DND-41 (cell line): ENCODE results near the gene TRAPPC2B.

Source experiments
- ATAC-seq: fragments of 200-7000 bp; cut with Tn5 transposase; 3 replicates; pipeline ENCODE4 v1.9.1; 2021; ENCODE audit warnings: low read depth; ENCODE audit not compliant: insufficient read depth
- DNase-seq: peaks from one replicate; pipeline ENCODE4 v3.0.0-alpha.2; 2020
- H2AFZ ChIP-seq: 2 replicates; pipeline ENCODE4 v1.6.0; 2012; ENCODE audit warnings: low read depth, low read length
- H3K27ac ChIP-seq: 2 replicates; pipeline ENCODE4 v1.5.1; 2012; ENCODE audit warnings: low read length, inconsistent platforms
- H3K27me3 ChIP-seq: fragments of 200-600 bp; sonication (generic); 2 replicates; pipeline ENCODE4 v1.6.0; 2012; ENCODE audit warnings: low read length, mild to moderate bottlenecking, inconsistent platforms; ENCODE audit not compliant: insufficient read depth, poor library complexity
- H3K36me3 ChIP-seq: 2 replicates; pipeline ENCODE4 v1.5.1; 2012; ENCODE audit warnings: low read length, inconsistent platforms; ENCODE audit not compliant: insufficient read depth
- H3K4me1 ChIP-seq: 2 replicates; pipeline ENCODE4 v1.5.1; 2012; ENCODE audit warnings: mild to moderate bottlenecking, low read length; ENCODE audit not compliant: insufficient read depth
- H3K4me2 ChIP-seq: 2 replicates; pipeline ENCODE4 v1.6.0; 2012; ENCODE audit warnings: mild to moderate bottlenecking, moderate library complexity, low read length, inconsistent platforms; ENCODE audit not compliant: insufficient read depth
- H3K4me3 ChIP-seq, 2 experiments: fragments of 200-600 bp in 1 of 2; shearing (Covaris generic) in 1 of 2; 2 replicates each; pipeline ENCODE4 v1.5.1; 2012 to 2016; ENCODE audit warnings: inconsistent platforms in 2 of 2, low read length in 2 of 2, mild to moderate bottlenecking in 2 of 2, low read depth in 1 of 2, moderate library complexity in 1 of 2
- H3K79me2 ChIP-seq: 2 replicates; pipeline ENCODE4 v1.6.0; 2012; ENCODE audit warnings: low read length, inconsistent platforms; ENCODE audit not compliant: insufficient read depth
- H3K9ac ChIP-seq: 2 replicates; pipeline ENCODE4 v1.6.0; 2012; ENCODE audit warnings: low read depth, mild to moderate bottlenecking, inconsistent platforms, low read length, moderate library complexity
- H3K9me3 ChIP-seq: 2 replicates; pipeline ENCODE4 v1.5.1; 2012; ENCODE audit warnings: low read length, moderate library complexity, mild to moderate bottlenecking, inconsistent platforms; ENCODE audit not compliant: insufficient read depth, severe bottlenecking
- H4K20me1 ChIP-seq: 2 replicates; pipeline ENCODE4 v1.6.0; 2012; ENCODE audit warnings: low read length; ENCODE audit not compliant: insufficient read depth
- CTCF ChIP-seq: IDR thresholded peaks from 2 replicates; pipeline ENCODE4 v1.5.1; 2012; ENCODE audit warnings: borderline replicate concordance, low read length, moderate library complexity, mild to moderate bottlenecking; ENCODE audit not compliant: poor library complexity, severe bottlenecking; ENCODE audit errors: extremely low read depth
- EZH2 ChIP-seq: IDR thresholded peaks from 3 replicates; pipeline ENCODE4 v1.6.1; 2012; ENCODE audit warnings: borderline replicate concordance, low read depth, mild to moderate bottlenecking, moderate library complexity, low read length, inconsistent platforms; ENCODE audit not compliant: severe bottlenecking

Gene TRAPPC2B

GRCh38 chr19:57351867-57352266 lies 11.5 kb upstream of the TRAPPC2B start:
- ATAC-seq = no peak
- Histone ChIP-seq H3K9ac (peak overlapping the region; percentile 76), H3K79me2 (peaks cover 40% of the 10 kb centered on the region), H3K27me3 (no peaks in the 10 kb centered on the region), H3K9me3 (no peaks in the 10 kb centered on the region), H3K27ac (peak overlapping the region; percentile 69), H3K36me3 (peaks cover 45% of the 10 kb centered on the region), H2AFZ (peak overlapping the region; percentile 84; the same call in 1 of the 2 replicates), H3K4me2 (peak overlapping the region; percentile 94), H3K4me1 (peaks cover 31% of the 10 kb centered on the region), H4K20me1 (peaks cover 10% of the 10 kb centered on the region), H3K4me3 (peak overlapping the region; percentile 81 to 82)
- DNase-seq = no peak
- TF ChIP-seq CTCF (no peak), EZH2 (no peak)

- Histone ChIP-seq H3K79me2 (peaks cover 47% of the 10 kb centered on the region), H3K9me3 (no peaks in the 10 kb centered on the region), H3K9ac (no peak overlapping the region), H4K20me1 (peaks cover 10% of the 10 kb centered on the region), H2AFZ (no peak overlapping the region), H3K27ac (no peak overlapping the region), H3K4me2 (no peak overlapping the region), H3K4me3 (no peak overlapping the region), H3K4me1 (peaks cover 22% of the 10 kb centered on the region), H3K36me3 (peaks cover 68% of the 10 kb centered on the region), H3K27me3 (no peaks in the 10 kb centered on the region)
- no peak for ATAC-seq
- DNase-seq = no peak
- TF ChIP-seq EZH2 = no peak
- TF ChIP-seq CTCF = no peak
These were observed 7.4 kb upstream of the TRAPPC2B start for GRCh38 chr19:57355916-57356315.

DNA sequence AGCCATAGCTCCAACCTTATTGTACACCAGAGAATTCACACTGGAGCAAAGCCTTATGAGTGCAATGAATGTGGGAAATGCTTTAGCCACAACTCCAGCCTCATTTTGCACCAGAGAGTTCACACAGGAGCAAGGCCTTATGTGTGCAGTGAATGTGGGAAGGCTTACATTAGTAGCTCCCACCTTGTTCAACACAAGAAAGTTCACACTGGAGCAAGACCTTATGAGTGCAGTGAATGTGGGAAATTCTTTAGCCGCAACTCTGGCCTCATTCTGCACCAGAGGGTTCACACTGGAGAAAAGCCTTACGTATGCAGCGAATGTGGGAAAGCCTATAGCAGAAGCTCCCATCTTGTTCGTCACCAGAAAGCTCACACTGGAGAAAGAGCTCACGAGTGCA lies 5.9 kb upstream of the TRAPPC2B start:
- ATAC-seq = no peak

More for the DNA sequence above, 5.9 kb upstream of the TRAPPC2B start:
- Histone ChIP-seq H3K36me3 (peaks cover 66% of the 10 kb centered on the region), H3K27me3 (no peaks in the 10 kb centered on the region), H3K79me2 (peaks cover 33% of the 10 kb centered on the region), H3K4me2 (no peak overlapping the region), H4K20me1 (peaks cover 7% of the 10 kb centered on the region; the same call in 1 of the 2 replicates), H2AFZ (no peak overlapping the region), H3K4me1 (peaks cover 16% of the 10 kb centered on the region), H3K27ac (no peak overlapping the region), H3K9me3 (no peaks in the 10 kb centered on the region), H3K9ac (no peak overlapping the region), H3K4me3 (no peak overlapping the region)
- DNase-seq = no peak
- TF ChIP-seq CTCF = no peak
- no peak for TF ChIP-seq EZH2
